22Rv1 (cell line): ENCODE data around the gene CPA2.

Experiments used
- ZFX ChIP-seq: fragments of 450-650 bp; IDR thresholded peaks from 2 replicates; pipeline ENCODE4 v1.6.1; 2017; ENCODE audit warnings: antibody characterized with exemption, borderline replicate concordance
- TF ChIP-seq, protein P1 (sequence below): fragments of 450-650 bp; IDR thresholded peaks from 2 replicates; pipeline ENCODE4 v1.5.1; 2017; ENCODE audit warnings: mild to moderate bottlenecking

DNA sequence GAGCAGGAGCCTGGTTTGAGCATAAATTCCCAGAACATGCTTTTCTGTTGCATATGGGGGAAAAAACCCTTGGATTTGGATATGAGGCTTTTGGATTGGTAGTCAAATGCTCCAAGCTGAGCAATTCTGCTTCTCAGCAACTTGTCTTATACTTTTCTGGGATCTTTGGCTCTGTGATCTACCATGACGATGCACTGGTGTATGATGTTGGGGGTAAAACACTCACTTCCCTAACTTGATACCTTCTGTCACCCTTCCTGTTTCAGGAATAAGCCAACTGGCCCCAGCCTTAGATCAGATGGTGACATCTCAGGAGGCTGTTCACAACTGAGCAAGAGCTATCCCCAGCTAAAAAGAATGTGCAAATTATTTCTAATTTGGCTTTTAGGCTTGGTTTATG is 13.2 kb downstream of the CPA2 start:
- TF ChIP-seq, protein P1, sequence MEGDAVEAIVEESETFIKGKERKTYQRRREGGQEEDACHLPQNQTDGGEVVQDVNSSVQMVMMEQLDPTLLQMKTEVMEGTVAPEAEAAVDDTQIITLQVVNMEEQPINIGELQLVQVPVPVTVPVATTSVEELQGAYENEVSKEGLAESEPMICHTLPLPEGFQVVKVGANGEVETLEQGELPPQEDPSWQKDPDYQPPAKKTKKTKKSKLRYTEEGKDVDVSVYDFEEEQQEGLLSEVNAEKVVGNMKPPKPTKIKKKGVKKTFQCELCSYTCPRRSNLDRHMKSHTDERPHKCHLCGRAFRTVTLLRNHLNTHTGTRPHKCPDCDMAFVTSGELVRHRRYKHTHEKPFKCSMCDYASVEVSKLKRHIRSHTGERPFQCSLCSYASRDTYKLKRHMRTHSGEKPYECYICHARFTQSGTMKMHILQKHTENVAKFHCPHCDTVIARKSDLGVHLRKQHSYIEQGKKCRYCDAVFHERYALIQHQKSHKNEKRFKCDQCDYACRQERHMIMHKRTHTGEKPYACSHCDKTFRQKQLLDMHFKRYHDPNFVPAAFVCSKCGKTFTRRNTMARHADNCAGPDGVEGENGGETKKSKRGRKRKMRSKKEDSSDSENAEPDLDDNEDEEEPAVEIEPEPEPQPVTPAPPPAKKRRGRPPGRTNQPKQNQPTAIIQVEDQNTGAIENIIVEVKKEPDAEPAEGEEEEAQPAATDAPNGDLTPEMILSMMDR: no peak
- TF ChIP-seq ZFX: no peak
